Skin epidermis (tissue), 12 donors: ENCODE results near the gene MBTD1.
A peak's percentile ranks its signal among the peaks of the same experiment; 100 is the strongest.

Experiments
- H3K27ac ChIP-seq, 21 experiments: fragments of 200-600 bp; sonication (generic) in 11 of 21; one replicate each; pipeline ENCODE4 v1.5.0; 2020; ENCODE audit warnings: mild to moderate bottlenecking in 3 of 21, inconsistent platforms in 2 of 21, moderate library complexity in 2 of 21
- H3K4me3 ChIP-seq, 7 experiments: fragments of 200-600 bp; sonication (generic) in 2 of 7; one replicate each; pipeline ENCODE4 v1.5.0; 2020; ENCODE audit warnings: inconsistent platforms in 2 of 7, mild to moderate bottlenecking in 2 of 7, moderate library complexity in 1 of 7

MBTD1 gene

GRCh38 chr17:51155416-51155815 lies 104.4 kb downstream of the MBTD1 start:
- H3K4me3 ChIP-seq = no peak overlapping the region
- no peak overlapping the region for H3K27ac ChIP-seq

- peak overlapping the region in 20 of 21 experiments; percentile 55 to 86 (median 80) for H3K27ac ChIP-seq
These were observed 105.7 kb downstream of the MBTD1 start for GRCh38 chr17:51154176-51154575.

GRCh38 chr17:51153210-51154072 lies 106.4 kb downstream of the MBTD1 start, which contains the start of gene NME1:
Gene NME1 (plus strand): TSS chr17:51153559. CDS start chr17:51155655, 2,096 bp downstream.
- Histone ChIP-seq H3K27ac (peak within 1 kb of the TSS in 20 of 21 experiments; percentile 55 to 87 (median 82)), H3K4me3 (peak within 1 kb of the TSS; percentile 53 to 78 (median 68))

More at GRCh38 chr17:51154176-51154575, 105.7 kb downstream of the MBTD1 start:
- H3K4me3 ChIP-seq = peak overlapping the region; percentile 53 to 78 (median 68)

- H3K27ac ChIP-seq = peak overlapping the region in 19 of 21 experiments; percentile 39 to 87 (median 81)
- H3K4me3 ChIP-seq = peak overlapping the region in 5 of 7 experiments; percentile 7 to 78 (median 66)
These were observed 107.1 kb downstream of the MBTD1 start for GRCh38 chr17:51152766-51153209.

- no peak overlapping the region for H3K27ac ChIP-seq
- H3K4me3 ChIP-seq = no peak overlapping the region
These were observed 108.9 kb downstream of the MBTD1 start for GRCh38 chr17:51150932-51151331.

- Histone ChIP-seq H3K27ac (no peak overlapping the region), H3K4me3 (no peak overlapping the region)
These were observed 110.7 kb downstream of the MBTD1 start for GRCh38 chr17:51149163-51149562.

- Histone ChIP-seq H3K27ac (no peak overlapping the region), H3K4me3 (no peak overlapping the region)
These were observed 112.2 kb downstream of the MBTD1 start for GRCh38 chr17:51147650-51148049.

GRCh38 chr17:51144266-51145022 lies 115.4 kb downstream of the MBTD1 start:
- peak overlapping the region in 1 of 21 experiments; percentile 47 for H3K27ac ChIP-seq
- H3K4me3 ChIP-seq = no peak overlapping the region

GRCh38 chr17:51142597-51142996 lies 117.3 kb downstream of the MBTD1 start:
- Histone ChIP-seq H3K4me3 (no peak overlapping the region), H3K27ac (no peak overlapping the region)

GRCh38 chr17:51135956-51136355 lies 123.9 kb downstream of the MBTD1 start:
- H3K27ac ChIP-seq = no peak overlapping the region

GRCh38 chr17:51133365-51133764 lies 126.5 kb downstream of the MBTD1 start:
- Histone ChIP-seq H3K27ac (peak overlapping the region in 1 of 21 experiments; percentile 36), H3K4me3 (no peak overlapping the region)

More at GRCh38 chr17:51135956-51136355, 123.9 kb downstream of the MBTD1 start:
- H3K4me3 ChIP-seq = no peak overlapping the region

- Histone ChIP-seq H3K27ac (peak overlapping the region in 4 of 21 experiments; percentile 11 to 44 (median 38)), H3K4me3 (no peak overlapping the region)
These were observed 126.9 kb downstream of the MBTD1 start for GRCh38 chr17:51132964-51133319.

- Histone ChIP-seq H3K4me3 (no peak overlapping the region), H3K27ac (no peak overlapping the region)
These were observed 131.8 kb downstream of the MBTD1 start for GRCh38 chr17:51128076-51128475.
